ENCODE measurements around the gene PLEKHA1. TPM values are rescaled to one million over a fixed set of nuclear protein-coding genes. Genes with fewer than 3 reads are reported as not detected.

Gene PLEKHA1
- total and polyA plus RNA-seq, 2 donors (not counting 1 experiment from before 2014, with no cell fraction given), result 9.0 to 34.0 TPM

DNA sequence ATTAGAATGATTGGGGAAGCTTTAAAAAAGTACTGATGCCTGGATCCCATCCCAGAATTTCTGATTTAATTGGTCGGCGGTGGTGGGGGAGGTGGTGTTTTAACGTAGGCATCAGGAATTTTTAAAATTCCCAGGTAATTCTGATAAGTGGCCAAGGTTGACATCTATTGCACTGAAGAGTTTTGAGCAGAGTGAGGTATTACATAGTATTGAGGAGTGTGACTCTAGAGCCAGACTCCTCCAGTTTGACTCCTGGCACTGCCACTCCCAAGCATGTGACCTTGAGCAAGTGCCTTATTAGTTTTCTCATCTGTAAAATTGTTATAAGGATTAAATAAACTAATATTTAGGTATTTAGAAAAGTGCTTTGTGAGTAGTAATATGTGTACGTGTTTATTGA, 6.2 kb downstream of the PLEKHA1 start:
- H3K27ac Mint-ChIP-seq, result no peak overlapping the region
- H3K4me1 Mint-ChIP-seq, result peaks cover 44% of the 10 kb centered on the region

DNA sequence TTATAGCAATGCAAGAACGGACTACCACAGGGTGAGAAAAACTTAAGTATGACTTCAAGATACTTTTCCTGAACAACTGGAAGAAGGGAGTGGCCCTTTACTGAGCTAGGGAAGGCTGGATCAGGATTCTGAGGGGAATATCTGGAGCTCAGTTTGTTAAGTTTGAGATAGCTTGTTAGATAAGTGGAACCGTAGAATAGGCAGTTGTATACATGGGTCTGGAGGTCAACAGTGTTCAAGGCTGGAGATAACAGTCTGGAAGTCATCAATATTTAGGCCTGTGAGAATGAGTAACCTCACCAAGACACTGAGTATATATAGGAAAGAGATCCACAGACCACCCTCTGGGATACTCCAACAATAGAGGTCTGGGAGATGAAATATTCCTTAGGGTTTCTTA, 7.2 kb downstream of the PLEKHA1 start:
- Histone ChIP-seq H3K36me3 (replicated peaks in 1 of 2; ENCODE audit: control extremely low read depth in 1 of 2, control insufficient read depth in 1 of 2, extremely low read depth in 1 of 2, insufficient read depth in 2 of 2, low read length in 1 of 2) (no peaks in the 10 kb centered on the region), H3K27ac (ENCODE audit: low read length in 2 of 2) (no peak overlapping the region), H3K4me1 (ENCODE audit: control insufficient read depth in 2 of 2, insufficient read depth in 2 of 2, low read length in 2 of 2) (peaks cover 0 to 15% of the 10 kb centered on the region in 2 donors), H3K9me3 (ENCODE audit: control extremely low read depth in 1 of 3, control insufficient read depth in 2 of 3, insufficient read depth in 1 of 3, low read length in 2 of 3) (peaks cover 0 to 1% (median 0%) of the 10 kb centered on the region in 3 donors), H3K27me3 (replicated peaks in 1 of 4; ENCODE audit: control extremely low read depth in 1 of 4, control insufficient read depth in 3 of 4, insufficient read depth in 4 of 4, low read length in 3 of 4) (no peaks in the 10 kb centered on the region), H4K20me1 (ENCODE audit: control insufficient read depth, insufficient read depth, low read length, poor library complexity, severe bottlenecking) (peaks cover 67% of the 10 kb centered on the region), H2AFZ (ENCODE audit: insufficient read depth, low read depth, low read length, poor library complexity, severe bottlenecking) (no peak overlapping the region), H3K4me2 (replicated peaks; ENCODE audit: low read depth, low read length, poor library complexity, severe bottlenecking) (no peak overlapping the region), H3K9ac (ENCODE audit: low read length) (no peak overlapping the region), H3K4me3 (ENCODE audit: control extremely low read depth in 1 of 5, extremely low read depth in 1 of 5, insufficient read depth in 1 of 5, low read depth in 2 of 5, low read length in 4 of 5) (no peak overlapping the region), H3K79me2 (ENCODE audit: control insufficient read depth, insufficient read depth, low read length) (peaks cover 97% of the 10 kb centered on the region)
- ATAC-seq (ENCODE audit: low read depth) (no peak), DNase-seq (no peak)
- no peak overlapping the region for H3K27ac Mint-ChIP-seq
- intact Hi-C loops (cut with micrococcal nuclease), result no loop called here
- no peaks in the 10 kb centered on the region for H3K27me3 Mint-ChIP-seq
- ChIA-PET POLR2A (no interaction called here), CTCF (no interaction called here)
- no peak overlapping the region for H3K4me3 Mint-ChIP-seq
- TF ChIP-seq EZH2 (IDR thresholded peaks at IDR 0.05; ENCODE audit: borderline replicate concordance, insufficient read depth, low read depth, low read length, poor library complexity, severe bottlenecking), result no peak
- TF ChIP-seq, protein P1, sequence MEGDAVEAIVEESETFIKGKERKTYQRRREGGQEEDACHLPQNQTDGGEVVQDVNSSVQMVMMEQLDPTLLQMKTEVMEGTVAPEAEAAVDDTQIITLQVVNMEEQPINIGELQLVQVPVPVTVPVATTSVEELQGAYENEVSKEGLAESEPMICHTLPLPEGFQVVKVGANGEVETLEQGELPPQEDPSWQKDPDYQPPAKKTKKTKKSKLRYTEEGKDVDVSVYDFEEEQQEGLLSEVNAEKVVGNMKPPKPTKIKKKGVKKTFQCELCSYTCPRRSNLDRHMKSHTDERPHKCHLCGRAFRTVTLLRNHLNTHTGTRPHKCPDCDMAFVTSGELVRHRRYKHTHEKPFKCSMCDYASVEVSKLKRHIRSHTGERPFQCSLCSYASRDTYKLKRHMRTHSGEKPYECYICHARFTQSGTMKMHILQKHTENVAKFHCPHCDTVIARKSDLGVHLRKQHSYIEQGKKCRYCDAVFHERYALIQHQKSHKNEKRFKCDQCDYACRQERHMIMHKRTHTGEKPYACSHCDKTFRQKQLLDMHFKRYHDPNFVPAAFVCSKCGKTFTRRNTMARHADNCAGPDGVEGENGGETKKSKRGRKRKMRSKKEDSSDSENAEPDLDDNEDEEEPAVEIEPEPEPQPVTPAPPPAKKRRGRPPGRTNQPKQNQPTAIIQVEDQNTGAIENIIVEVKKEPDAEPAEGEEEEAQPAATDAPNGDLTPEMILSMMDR (IDR thresholded peaks at IDR 0.05), result no peak
- 43% methylated on average over 1 of the region's 2 CpGs for WGBS (ENCODE audit: insufficient coverage)
- H3K9me3 Mint-ChIP-seq (ENCODE audit: insufficient read depth), result no peaks in the 10 kb centered on the region
- peaks cover 47% of the 10 kb centered on the region for H3K4me1 Mint-ChIP-seq

More for the DNA sequence above, 6.2 kb downstream of the PLEKHA1 start:
- H3K4me3 ChIP-seq (ENCODE audit: control extremely low read depth in 1 of 5, extremely low read depth in 1 of 5, insufficient read depth in 1 of 5, low read depth in 2 of 5, low read length in 4 of 5), result no peak overlapping the region
- H3K27ac ChIP-seq (ENCODE audit: low read length in 2 of 2), result no peak overlapping the region
- Mint-ChIP-seq H3K9me3 (ENCODE audit: insufficient read depth) (no peaks in the 10 kb centered on the region), H3K27me3 (no peaks in the 10 kb centered on the region), H3K4me3 (no peak overlapping the region)
- peaks cover 97% of the 10 kb centered on the region for H3K79me2 ChIP-seq (ENCODE audit: control insufficient read depth, insufficient read depth, low read length)
- no peak overlapping the region for H2AFZ ChIP-seq (ENCODE audit: insufficient read depth, low read depth, low read length, poor library complexity, severe bottlenecking)
- CTCF ChIA-PET, result no interaction called here
- H3K4me1 ChIP-seq (ENCODE audit: control insufficient read depth in 2 of 2, insufficient read depth in 2 of 2, low read length in 2 of 2), result peaks cover under 1 to 13% of the 10 kb centered on the region in 2 donors
- no peak overlapping the region for H3K9ac ChIP-seq (ENCODE audit: low read length)
- H3K4me2 ChIP-seq (replicated peaks; ENCODE audit: low read depth, low read length, poor library complexity, severe bottlenecking), result no peak overlapping the region
- H4K20me1 ChIP-seq (ENCODE audit: control insufficient read depth, insufficient read depth, low read length, poor library complexity, severe bottlenecking), result peaks cover 57% of the 10 kb centered on the region
- H3K27me3 ChIP-seq (replicated peaks in 1 of 4; ENCODE audit: control extremely low read depth in 1 of 4, control insufficient read depth in 3 of 4, insufficient read depth in 4 of 4, low read length in 3 of 4), result no peaks in the 10 kb centered on the region
- no peaks in the 10 kb centered on the region for H3K36me3 ChIP-seq (replicated peaks in 1 of 2; ENCODE audit: control extremely low read depth in 1 of 2, control insufficient read depth in 1 of 2, extremely low read depth in 1 of 2, insufficient read depth in 2 of 2, low read length in 1 of 2)
- POLR2A ChIA-PET, result no interaction called here
- DNase-seq (no peak), ATAC-seq (ENCODE audit: low read depth) (no peak)
- 87% methylated on average over 4 of the region's 4 CpGs for WGBS (ENCODE audit: insufficient coverage)
- intact Hi-C loops (cut with micrococcal nuclease), result no loop called here
- TF ChIP-seq EZH2 (IDR thresholded peaks at IDR 0.05; ENCODE audit: borderline replicate concordance, insufficient read depth, low read depth, low read length, poor library complexity, severe bottlenecking), result no peak
- TF ChIP-seq, protein P1 (IDR thresholded peaks at IDR 0.05), result no peak
- peaks cover 0 to 1% (median 0%) of the 10 kb centered on the region in 3 donors for H3K9me3 ChIP-seq (ENCODE audit: control extremely low read depth in 1 of 3, control insufficient read depth in 2 of 3, insufficient read depth in 1 of 3, low read length in 2 of 3)

Data from B cell (primary cell).